ENCODE measurements around the gene CDKN2A.

The CDKN2A gene

DNA sequence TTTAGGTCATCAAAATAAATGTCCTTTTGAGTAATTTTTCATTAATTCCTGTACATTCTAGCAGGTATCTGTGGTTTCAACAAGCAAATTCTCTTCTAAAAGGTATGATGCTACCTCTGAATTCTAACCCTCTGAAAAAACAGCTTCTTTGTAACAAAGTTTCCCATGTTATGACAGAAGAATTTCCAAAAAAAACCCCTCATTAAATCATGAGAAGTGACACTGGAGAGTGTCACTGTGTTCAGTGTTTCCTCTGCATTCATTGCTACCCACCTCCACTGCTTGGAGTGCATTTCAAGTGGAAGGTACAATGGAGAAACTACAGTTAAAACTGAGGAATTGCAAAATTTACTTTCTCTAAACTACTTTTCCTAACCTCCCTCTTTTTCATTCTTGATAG, 10.1 kb downstream of the CDKN2A start:
- no peaks in the 10 kb centered on the region for H3K4me1 ChIP-seq (ENCODE audit: control insufficient read depth, insufficient read depth, low read length)
- H3K36me3 ChIP-seq (ENCODE audit: control insufficient read depth, insufficient read depth, low read length) = no peaks in the 10 kb centered on the region
- H3K27ac ChIP-seq (ENCODE audit: insufficient read depth, low read depth, low read length, poor library complexity, severe bottlenecking) = no peak overlapping the region
- H3K27me3 ChIP-seq (ENCODE audit: control insufficient read depth, insufficient read depth, low read length, poor library complexity, severe bottlenecking) = peaks cover 97% of the 10 kb centered on the region
- H3K4me3 ChIP-seq (ENCODE audit: insufficient read depth, low read depth, low read length) = no peak overlapping the region
- H3K9me3 ChIP-seq (ENCODE audit: control insufficient read depth, low read length) = no peaks in the 10 kb centered on the region

DNA sequence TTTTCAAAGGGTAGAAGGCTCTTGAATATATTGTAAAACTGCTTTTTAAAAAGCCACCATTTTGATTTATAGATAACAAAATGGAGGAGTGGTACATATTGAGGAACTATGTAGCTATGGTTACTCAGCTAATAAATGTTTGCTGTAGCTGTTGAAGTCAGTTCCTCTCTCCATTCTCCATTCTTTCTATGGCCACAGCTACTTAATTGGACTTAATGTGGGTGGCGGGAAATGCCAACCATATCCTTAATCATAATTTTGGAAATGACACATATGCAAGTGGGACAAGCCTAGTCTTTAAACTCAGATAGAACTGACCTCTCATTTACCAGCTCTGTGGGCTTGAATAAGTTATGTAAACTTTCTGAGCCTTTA, 10.6 kb downstream of the CDKN2A start:
- no peak overlapping the region for H3K27ac ChIP-seq (ENCODE audit: insufficient read depth, low read depth, low read length, poor library complexity, severe bottlenecking)
- H3K4me3 ChIP-seq (ENCODE audit: insufficient read depth, low read depth, low read length) = no peak overlapping the region
- WGBS, 2 experiments = 75 to 87% methylated on average over 1 of the region's 1 CpG
- no peaks in the 10 kb centered on the region for H3K36me3 ChIP-seq (ENCODE audit: control insufficient read depth, insufficient read depth, low read length)
- no peaks in the 10 kb centered on the region for H3K9me3 ChIP-seq (ENCODE audit: control insufficient read depth, low read length)
- peaks cover 97% of the 10 kb centered on the region for H3K27me3 ChIP-seq (ENCODE audit: control insufficient read depth, insufficient read depth, low read length, poor library complexity, severe bottlenecking)
- no peaks in the 10 kb centered on the region for H3K4me1 ChIP-seq (ENCODE audit: control insufficient read depth, insufficient read depth, low read length)

- no CpG with 5 or more reads among the region's 1 CpG for WGBS, 2 experiments
- Histone ChIP-seq H3K4me3 (ENCODE audit: insufficient read depth, low read depth, low read length) (no peak overlapping the region), H3K9me3 (ENCODE audit: control insufficient read depth, low read length) (no peaks in the 10 kb centered on the region), H3K27ac (ENCODE audit: insufficient read depth, low read depth, low read length, poor library complexity, severe bottlenecking) (no peak overlapping the region), H3K36me3 (ENCODE audit: control insufficient read depth, insufficient read depth, low read length) (no peaks in the 10 kb centered on the region), H3K27me3 (ENCODE audit: control insufficient read depth, insufficient read depth, low read length, poor library complexity, severe bottlenecking) (peaks cover 97% of the 10 kb centered on the region), H3K4me1 (ENCODE audit: control insufficient read depth, insufficient read depth, low read length) (no peaks in the 10 kb centered on the region)
These were observed 11.2 kb downstream of the CDKN2A start for GRCh38 chr9:21982861-21983560.

DNA sequence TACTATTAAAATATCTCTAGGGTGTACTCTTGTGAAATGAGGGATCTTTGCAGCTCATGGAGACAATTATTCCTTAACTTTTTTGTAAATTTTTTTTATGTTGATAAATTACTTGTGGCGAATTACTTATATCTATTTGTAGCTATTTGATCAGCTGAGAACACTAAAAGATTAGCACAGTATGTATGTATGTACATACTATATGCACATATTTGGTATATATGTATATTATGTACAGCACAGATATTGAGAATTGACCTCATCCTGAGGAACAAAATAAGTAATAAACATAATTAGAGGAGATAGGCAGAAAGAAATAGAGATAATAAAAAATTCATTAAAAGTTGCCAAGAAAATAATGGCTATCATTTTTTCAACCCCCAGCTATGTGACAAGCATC, 11.8 kb downstream of the CDKN2A start:
- 100% methylated on average over 1 of the region's 1 CpG; no CpG with 5 or more reads in 1 of the 2 experiments for WGBS, 2 experiments
- no peak overlapping the region for H3K4me3 ChIP-seq (ENCODE audit: insufficient read depth, low read depth, low read length)
- H3K27me3 ChIP-seq (ENCODE audit: control insufficient read depth, insufficient read depth, low read length, poor library complexity, severe bottlenecking) = peaks cover 97% of the 10 kb centered on the region

GRCh38 chr9:21976334-21976875, 17.8 kb downstream of the CDKN2A start:
- peaks cover 97% of the 10 kb centered on the region for H3K27me3 ChIP-seq (ENCODE audit: control insufficient read depth, insufficient read depth, low read length, poor library complexity, severe bottlenecking)
- no peaks in the 10 kb centered on the region for H3K36me3 ChIP-seq (ENCODE audit: control insufficient read depth, insufficient read depth, low read length)
- H3K4me1 ChIP-seq (ENCODE audit: control insufficient read depth, insufficient read depth, low read length) = peaks cover 4% of the 10 kb centered on the region
- H3K4me3 ChIP-seq (ENCODE audit: insufficient read depth, low read depth, low read length) = no peak overlapping the region
- whole genome bisulfite sequencing, 2 experiments = 29% methylated on average over 18 to 19 of the region's 19 CpGs
- no peaks in the 10 kb centered on the region for H3K9me3 ChIP-seq (ENCODE audit: control insufficient read depth, low read length)
- H3K27ac ChIP-seq (ENCODE audit: insufficient read depth, low read depth, low read length, poor library complexity, severe bottlenecking) = no peak overlapping the region

More for the DNA sequence above, 11.8 kb downstream of the CDKN2A start:
- Histone ChIP-seq H3K4me1 (ENCODE audit: control insufficient read depth, insufficient read depth, low read length) (no peaks in the 10 kb centered on the region), H3K9me3 (ENCODE audit: control insufficient read depth, low read length) (no peaks in the 10 kb centered on the region), H3K36me3 (ENCODE audit: control insufficient read depth, insufficient read depth, low read length) (no peaks in the 10 kb centered on the region), H3K27ac (ENCODE audit: insufficient read depth, low read depth, low read length, poor library complexity, severe bottlenecking) (no peak overlapping the region)

DNA sequence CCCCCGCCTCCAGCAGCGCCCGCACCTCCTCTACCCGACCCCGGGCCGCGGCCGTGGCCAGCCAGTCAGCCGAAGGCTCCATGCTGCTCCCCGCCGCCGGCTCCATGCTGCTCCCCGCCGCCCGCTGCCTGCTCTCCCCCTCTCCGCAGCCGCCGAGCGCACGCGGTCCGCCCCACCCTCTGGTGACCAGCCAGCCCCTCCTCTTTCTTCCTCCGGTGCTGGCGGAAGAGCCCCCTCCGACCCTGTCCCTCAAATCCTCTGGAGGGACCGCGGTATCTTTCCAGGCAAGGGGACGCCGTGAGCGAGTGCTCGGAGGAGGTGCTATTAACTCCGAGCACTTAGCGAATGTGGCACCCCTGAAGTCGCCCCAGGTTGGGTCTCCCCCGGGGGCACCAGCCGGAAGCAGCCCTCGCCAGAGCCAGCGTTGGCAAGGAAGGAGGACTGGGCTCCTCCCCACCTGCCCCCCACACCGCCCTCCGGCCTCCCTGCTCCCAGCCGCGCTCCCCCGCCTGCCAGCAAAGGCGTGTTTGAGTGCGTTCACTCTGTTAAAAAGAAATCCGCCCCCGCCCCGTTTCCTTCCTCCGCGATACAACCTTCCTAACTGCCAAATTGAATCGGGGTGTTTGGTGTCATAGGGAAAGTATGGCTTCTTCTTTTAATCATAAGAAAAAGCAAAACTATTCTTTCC, 19.3 kb downstream of the CDKN2A start:
- 0% methylated on average over 49 to 50 of the region's 51 CpGs for WGBS, 2 experiments

GRCh38 chr9:21974343-21974721, 19.9 kb downstream of the CDKN2A start:
- H3K4me3 ChIP-seq (ENCODE audit: insufficient read depth, low read depth, low read length) = peak overlapping the region; percentile 42
- no peaks in the 10 kb centered on the region for H3K9me3 ChIP-seq (ENCODE audit: control insufficient read depth, low read length)
- peaks cover 4% of the 10 kb centered on the region for H3K4me1 ChIP-seq (ENCODE audit: control insufficient read depth, insufficient read depth, low read length)
- no peak overlapping the region for H3K27ac ChIP-seq (ENCODE audit: insufficient read depth, low read depth, low read length, poor library complexity, severe bottlenecking)
- no peaks in the 10 kb centered on the region for H3K36me3 ChIP-seq (ENCODE audit: control insufficient read depth, insufficient read depth, low read length)
- WGBS, 2 experiments = 2% methylated on average over 21 of the region's 21 CpGs
- peaks cover 100% of the 10 kb centered on the region for H3K27me3 ChIP-seq (ENCODE audit: control insufficient read depth, insufficient read depth, low read length, poor library complexity, severe bottlenecking)

More for the DNA sequence above, 19.3 kb downstream of the CDKN2A start:
- Histone ChIP-seq H3K36me3 (ENCODE audit: control insufficient read depth, insufficient read depth, low read length) (no peaks in the 10 kb centered on the region), H3K27ac (ENCODE audit: insufficient read depth, low read depth, low read length, poor library complexity, severe bottlenecking) (no peak overlapping the region), H3K4me3 (ENCODE audit: insufficient read depth, low read depth, low read length) (peak overlapping the region; percentile 42), H3K27me3 (ENCODE audit: control insufficient read depth, insufficient read depth, low read length, poor library complexity, severe bottlenecking) (peaks cover 100% of the 10 kb centered on the region), H3K4me1 (ENCODE audit: control insufficient read depth, insufficient read depth, low read length) (peaks cover 4% of the 10 kb centered on the region), H3K9me3 (ENCODE audit: control insufficient read depth, low read length) (no peaks in the 10 kb centered on the region)

- Histone ChIP-seq H3K9me3 (ENCODE audit: control insufficient read depth, low read length) (no peaks in the 10 kb centered on the region), H3K27me3 (ENCODE audit: control insufficient read depth, insufficient read depth, low read length, poor library complexity, severe bottlenecking) (peaks cover 100% of the 10 kb centered on the region), H3K36me3 (ENCODE audit: control insufficient read depth, insufficient read depth, low read length) (no peaks in the 10 kb centered on the region), H3K4me1 (ENCODE audit: control insufficient read depth, insufficient read depth, low read length) (peaks cover 9% of the 10 kb centered on the region), H3K4me3 (ENCODE audit: insufficient read depth, low read depth, low read length) (no peak overlapping the region), H3K27ac (ENCODE audit: insufficient read depth, low read depth, low read length, poor library complexity, severe bottlenecking) (no peak overlapping the region)
These were observed 21.8 kb downstream of the CDKN2A start for GRCh38 chr9:21972361-21972760.

DNA sequence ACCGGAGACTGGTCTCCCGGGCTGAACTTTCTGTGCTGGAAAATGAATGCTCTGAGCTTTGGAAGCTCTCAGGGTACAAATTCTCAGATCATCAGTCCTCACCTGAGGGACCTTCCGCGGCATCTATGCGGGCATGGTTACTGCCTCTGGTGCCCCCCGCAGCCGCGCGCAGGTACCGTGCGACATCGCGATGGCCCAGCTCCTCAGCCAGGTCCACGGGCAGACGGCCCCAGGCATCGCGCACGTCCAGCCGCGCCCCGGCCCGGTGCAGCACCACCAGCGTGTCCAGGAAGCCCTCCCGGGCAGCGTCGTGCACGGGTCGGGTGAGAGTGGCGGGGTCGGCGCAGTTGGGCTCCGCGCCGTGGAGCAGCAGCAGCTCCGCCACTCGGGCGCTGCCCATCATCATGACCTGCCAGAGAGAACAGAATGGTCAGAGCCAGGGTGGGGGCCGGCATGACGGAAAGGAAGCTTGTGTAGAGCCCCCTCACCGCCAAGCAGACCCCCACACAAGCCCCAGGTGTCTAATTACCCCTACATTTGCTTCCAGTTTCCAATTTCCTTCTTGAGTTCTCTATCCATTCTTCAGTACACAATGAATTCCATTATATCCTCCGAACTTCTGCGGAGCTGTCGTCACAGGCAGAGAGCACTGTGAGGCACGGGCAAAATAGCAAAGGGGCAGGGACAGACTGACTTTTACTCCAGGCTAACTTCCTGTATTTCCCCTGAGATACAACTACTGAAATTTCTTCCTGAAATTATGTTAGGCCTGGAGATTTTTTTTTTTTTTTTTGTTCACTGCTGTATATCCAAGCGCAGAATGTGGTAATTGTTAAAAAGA, 23.2 kb downstream of the CDKN2A start:
- no peaks in the 10 kb centered on the region for H3K36me3 ChIP-seq (ENCODE audit: control insufficient read depth, insufficient read depth, low read length)
- H3K27ac ChIP-seq (ENCODE audit: insufficient read depth, low read depth, low read length, poor library complexity, severe bottlenecking) = no peak overlapping the region
- no peak overlapping the region for H3K4me3 ChIP-seq (ENCODE audit: insufficient read depth, low read depth, low read length)
- H3K9me3 ChIP-seq (ENCODE audit: control insufficient read depth, low read length) = no peaks in the 10 kb centered on the region
- H3K4me1 ChIP-seq (ENCODE audit: control insufficient read depth, insufficient read depth, low read length) = peaks cover 9% of the 10 kb centered on the region
- WGBS, 2 experiments = 2% methylated on average over 44 of the region's 45 CpGs
- peaks cover 100% of the 10 kb centered on the region for H3K27me3 ChIP-seq (ENCODE audit: control insufficient read depth, insufficient read depth, low read length, poor library complexity, severe bottlenecking)

Data from ectodermal cell (in vitro differentiated cells).